Measurements from ENCODE around the gene LIN7A. TPM values are rescaled to one million over a fixed set of nuclear protein-coding genes. Genes with fewer than 3 reads are reported as not detected.
"Not testable (repeated sequence)": the region's sequence is repeated elsewhere in the genome, so short reads cannot be mapped to it uniquely, and the experiment has no call there.

The LIN7A gene
- total RNA-seq, 1 donor from 2014 or later = 0.51 TPM

GRCh38 chr12:80895240-80895639 is 42.5 kb downstream of the LIN7A start:
- Mint-ChIP-seq H3K4me1 (no peaks in the 10 kb centered on the region), H3K36me3 (ENCODE audit: low read depth) (no peaks in the 10 kb centered on the region), H3K9me3 (no peaks in the 10 kb centered on the region), H3K27ac (no peak overlapping the region), H3K27me3 (no peaks in the 10 kb centered on the region), H3K4me3 (no peak overlapping the region)
- no peak for DNase-seq
- intact Hi-C loops (cut with micrococcal nuclease) = no loop called here

- no peaks in the 10 kb centered on the region for H3K27me3 Mint-ChIP-seq
- no peak overlapping the region for H3K4me3 Mint-ChIP-seq
- no peak for DNase-seq
- H3K36me3 Mint-ChIP-seq (ENCODE audit: low read depth) = no peaks in the 10 kb centered on the region
- H3K4me1 Mint-ChIP-seq = no peaks in the 10 kb centered on the region
- H3K9me3 Mint-ChIP-seq = no peaks in the 10 kb centered on the region
- no peak overlapping the region for H3K27ac Mint-ChIP-seq
- intact Hi-C loops (cut with micrococcal nuclease) = no loop called here
Measured at GRCh38 chr12:80894179-80894578, 43.6 kb downstream of the LIN7A start.

GRCh38 chr12:80892597-80893445 is 44.9 kb downstream of the LIN7A start:
- no peak overlapping the region for H3K27ac Mint-ChIP-seq
- H3K4me1 Mint-ChIP-seq = no peaks in the 10 kb centered on the region
- no peaks in the 10 kb centered on the region for H3K27me3 Mint-ChIP-seq
- no peak overlapping the region for H3K4me3 Mint-ChIP-seq
- no peaks in the 10 kb centered on the region for H3K36me3 Mint-ChIP-seq (ENCODE audit: low read depth)
- no peak for DNase-seq
- H3K9me3 Mint-ChIP-seq = no peaks in the 10 kb centered on the region
- intact Hi-C loops (cut with micrococcal nuclease) = no loop called here

- no peak for DNase-seq
- H3K27me3 Mint-ChIP-seq = no peaks in the 10 kb centered on the region
- H3K4me1 Mint-ChIP-seq = no peaks in the 10 kb centered on the region
- no peaks in the 10 kb centered on the region for H3K36me3 Mint-ChIP-seq (ENCODE audit: low read depth)
- H3K4me3 Mint-ChIP-seq = no peak overlapping the region
- no peaks in the 10 kb centered on the region for H3K9me3 Mint-ChIP-seq
- intact Hi-C loops (cut with micrococcal nuclease) = no loop called here
- H3K27ac Mint-ChIP-seq = no peak overlapping the region
Measured at GRCh38 chr12:80884651-80885050, 53.1 kb downstream of the LIN7A start.

GRCh38 chr12:80881106-80881505 is 56.6 kb downstream of the LIN7A start:
- no peak overlapping the region for H3K27ac Mint-ChIP-seq
- no peaks in the 10 kb centered on the region for H3K4me1 Mint-ChIP-seq
- no peaks in the 10 kb centered on the region for H3K36me3 Mint-ChIP-seq (ENCODE audit: low read depth)
- no peaks in the 10 kb centered on the region for H3K9me3 Mint-ChIP-seq
- intact Hi-C loops (cut with micrococcal nuclease) = no loop called here
- no peak for DNase-seq
- no peak overlapping the region for H3K4me3 Mint-ChIP-seq
- no peaks in the 10 kb centered on the region for H3K27me3 Mint-ChIP-seq

GRCh38 chr12:80878452-80878851 is 59.3 kb downstream of the LIN7A start:
- H3K27me3 Mint-ChIP-seq; intact Hi-C loops (cut with micrococcal nuclease); H3K9me3 Mint-ChIP-seq; DNase-seq; H3K4me1 Mint-ChIP-seq; H3K36me3 Mint-ChIP-seq (ENCODE audit: low read depth); H3K4me3 Mint-ChIP-seq; H3K27ac Mint-ChIP-seq: not testable (repeated sequence)

GRCh38 chr12:80877721-80878265 is 59.9 kb downstream of the LIN7A start:
- H3K4me3 Mint-ChIP-seq = no peak overlapping the region

GRCh38 chr12:80872053-80872452 is 65.7 kb downstream of the LIN7A start:
- Mint-ChIP-seq H3K4me1 (no peaks in the 10 kb centered on the region), H3K36me3 (ENCODE audit: low read depth) (no peaks in the 10 kb centered on the region), H3K9me3 (no peaks in the 10 kb centered on the region), H3K27me3 (no peaks in the 10 kb centered on the region), H3K27ac (no peak overlapping the region), H3K4me3 (no peak overlapping the region)
- intact Hi-C loops (cut with micrococcal nuclease) = no loop called here
- no peak for DNase-seq

More at GRCh38 chr12:80877721-80878265, 59.9 kb downstream of the LIN7A start:
- intact Hi-C loops (cut with micrococcal nuclease) = no loop called here
- Mint-ChIP-seq H3K27me3 (no peaks in the 10 kb centered on the region), H3K9me3 (no peaks in the 10 kb centered on the region), H3K27ac (no peak overlapping the region), H3K4me1 (no peaks in the 10 kb centered on the region), H3K36me3 (ENCODE audit: low read depth) (no peaks in the 10 kb centered on the region)
- DNase-seq = no peak

- H3K27me3 Mint-ChIP-seq = no peaks in the 10 kb centered on the region
- no peaks in the 10 kb centered on the region for H3K4me1 Mint-ChIP-seq
- intact Hi-C loops (cut with micrococcal nuclease) = no loop called here
- no peak overlapping the region for H3K4me3 Mint-ChIP-seq
- H3K27ac Mint-ChIP-seq = no peak overlapping the region
- no peaks in the 10 kb centered on the region for H3K36me3 Mint-ChIP-seq (ENCODE audit: low read depth)
- H3K9me3 Mint-ChIP-seq = no peaks in the 10 kb centered on the region
- DNase-seq = no peak
Measured at GRCh38 chr12:80869264-80869663, 68.5 kb downstream of the LIN7A start.

- H3K27me3 Mint-ChIP-seq = no peaks in the 10 kb centered on the region
- no peaks in the 10 kb centered on the region for H3K9me3 Mint-ChIP-seq
- H3K4me1 Mint-ChIP-seq = no peaks in the 10 kb centered on the region
- H3K36me3 Mint-ChIP-seq (ENCODE audit: low read depth) = no peaks in the 10 kb centered on the region
- DNase-seq = no peak
- H3K27ac Mint-ChIP-seq = no peak overlapping the region
- no peak overlapping the region for H3K4me3 Mint-ChIP-seq
- intact Hi-C loops (cut with micrococcal nuclease) = no loop called here
Measured at GRCh38 chr12:80868576-80868975, 69.2 kb downstream of the LIN7A start.

GRCh38 chr12:80867941-80868340 is 69.8 kb downstream of the LIN7A start:
- intact Hi-C loops (cut with micrococcal nuclease) = no loop called here
- no peaks in the 10 kb centered on the region for H3K9me3 Mint-ChIP-seq
- no peaks in the 10 kb centered on the region for H3K27me3 Mint-ChIP-seq
- no peaks in the 10 kb centered on the region for H3K36me3 Mint-ChIP-seq (ENCODE audit: low read depth)
- H3K4me3 Mint-ChIP-seq = no peak overlapping the region
- no peak for DNase-seq
- H3K27ac Mint-ChIP-seq = no peak overlapping the region
- H3K4me1 Mint-ChIP-seq = no peaks in the 10 kb centered on the region

GRCh38 chr12:80864046-80864735 is 73.5 kb downstream of the LIN7A start:
- Mint-ChIP-seq H3K4me1 (no peaks in the 10 kb centered on the region), H3K9me3 (no peaks in the 10 kb centered on the region), H3K27ac (no peak overlapping the region), H3K27me3 (no peaks in the 10 kb centered on the region), H3K36me3 (ENCODE audit: low read depth) (no peaks in the 10 kb centered on the region), H3K4me3 (no peak overlapping the region)
- intact Hi-C loops (cut with micrococcal nuclease) = no loop called here
- DNase-seq = no peak

GRCh38 chr12:80862531-80862930 is 75.2 kb downstream of the LIN7A start:
- no peaks in the 10 kb centered on the region for H3K36me3 Mint-ChIP-seq (ENCODE audit: low read depth)
- DNase-seq = no peak
- H3K4me1 Mint-ChIP-seq = no peaks in the 10 kb centered on the region
- no peaks in the 10 kb centered on the region for H3K27me3 Mint-ChIP-seq
- intact Hi-C loops (cut with micrococcal nuclease) = no loop called here
- no peak overlapping the region for H3K27ac Mint-ChIP-seq
- H3K9me3 Mint-ChIP-seq = no peaks in the 10 kb centered on the region
- H3K4me3 Mint-ChIP-seq = no peak overlapping the region

- no peak for DNase-seq
- Mint-ChIP-seq H3K27me3 (no peaks in the 10 kb centered on the region), H3K36me3 (ENCODE audit: low read depth) (no peaks in the 10 kb centered on the region), H3K9me3 (no peaks in the 10 kb centered on the region), H3K27ac (no peak overlapping the region), H3K4me1 (no peaks in the 10 kb centered on the region), H3K4me3 (no peak overlapping the region)
- intact Hi-C loops (cut with micrococcal nuclease) = no loop called here
Measured at GRCh38 chr12:80861641-80862378, 75.9 kb downstream of the LIN7A start.

Data from activated CD4-positive, alpha-beta T cell treated with anti-CD3 and anti-CD28 coated beads, Interleukin-2, amount 10 ng/mL, durations not matched to agents 24 days and 14 days (primary cell).